Kidney (tissue), 14 donors: ENCODE data around the gene ADAM21. TPM values are rescaled to one million over a fixed set of nuclear protein-coding genes. Genes with fewer than 3 reads are reported as not detected.
A peak's percentile ranks its signal among the peaks of the same experiment; 100 is the strongest.
"Not testable (repeated sequence)": the region's sequence is repeated elsewhere in the genome, so short reads cannot be mapped to it uniquely, and the experiment has no call there.

ENCODE experiments used
- DNase-seq, 5 donors: peaks; one replicate each; pipeline ENCODE4 v3.0.0-alpha.2; 2013 to 2020
- FAIRE-seq: peaks from 2 replicates; lab custom pipeline; 2012; peaks lifted over from hg19 to GRCh38; lab: Jason Lieb, UNC
- H3K27ac ChIP-seq, 2 donors: one replicate each; pipeline ENCODE4 v1.7.0; 2013; ENCODE audit warnings: low read depth in 2 of 2, low read length in 2 of 2, inconsistent platforms in 1 of 2
- H3K27me3 ChIP-seq: one replicate; pipeline ENCODE4 v1.7.1; 2013; ENCODE audit warnings: low read length, inconsistent platforms; ENCODE audit not compliant: control insufficient read depth, insufficient read depth
- H3K36me3 ChIP-seq, 3 donors: one replicate each; pipeline versions ENCODE4 v1.7.0 to v1.7.1; 2013; ENCODE audit warnings: low read length in 3 of 3, control low read depth in 1 of 3, inconsistent platforms in 1 of 3; ENCODE audit not compliant: insufficient read depth in 3 of 3, control insufficient read depth in 2 of 3
- H3K4me1 ChIP-seq, 3 donors: one replicate each; pipeline versions ENCODE4 v1.7.0 to v1.7.1; 2013; ENCODE audit warnings: low read length in 3 of 3, inconsistent platforms in 1 of 3, low read depth in 1 of 3; ENCODE audit not compliant: control insufficient read depth in 2 of 3, insufficient read depth in 2 of 3
- H3K4me3 ChIP-seq, 3 donors: one replicate each; pipeline versions ENCODE4 v1.7.0 to v1.8.1; 2013; ENCODE audit warnings: low read length in 3 of 3, control low read depth in 1 of 3, inconsistent platforms in 1 of 3
- H3K9ac ChIP-seq, 3 donors: one replicate each; pipeline versions ENCODE4 v1.7.0 to v1.7.1; 2013; ENCODE audit warnings: low read length in 3 of 3, control low read depth in 1 of 3, inconsistent platforms in 1 of 3
- H3K9me3 ChIP-seq, 3 donors: one replicate each; pipeline versions ENCODE4 v1.7.0 to v1.7.1; 2013; ENCODE audit warnings: low read length in 3 of 3, control low read depth in 1 of 3, inconsistent platforms in 1 of 3; ENCODE audit not compliant: control insufficient read depth in 2 of 3, insufficient read depth in 1 of 3
- intact Hi-C: fragments of 100-400 bp; cut with DNase I; formaldehyde crosslinking; loops from one replicate; pipeline ENCODE4 v1.11.1; 2022
- polyA plus RNA-seq: library from polyadenylated mRNA; stranded (reverse); fragments of 350-450 nt; fragmentation: Illumina TruSeq; extraction: RNeasy Lipid Tissue Mini Kit (QIAGEN cat#74804); gene quantifications from one replicate; pipeline ENCODE4 v1.2.3, GENCODE V29; 2014; ENCODE audit warnings: low read depth, low replicate concordance; ENCODE audit not compliant: insufficient read depth
- total RNA-seq: library from RNA; stranded (reverse); fragmentation: NEBNext Ultra II Directional; extraction: Animal tissue kit (Norgen Biotek cat#: 25700); gene quantifications from one replicate; pipeline ENCODE4 v1.2.1, GENCODE V29; 2021
- TF ChIP-seq, protein P1 (sequence below): IDR thresholded peaks from 3 replicates; pipeline ENCODE4 v1.5.1; 2012; ENCODE audit warnings: mild to moderate bottlenecking, moderate library complexity, borderline replicate concordance; ENCODE audit not compliant: insufficient read depth; ENCODE audit errors: extremely low read depth
- donor health status: control.
- donor health status: control.
- donor health status: control.
- donor health status: control.
- donor health status: control.
- donor health status: DM: yes; HTN: yes; CAD: no.
- donor health status: Normal renal cell carcinoma (clear cell type).

Gene ADAM21
- total and polyA plus RNA-seq, 2 donors from 2014 or later: 0.13 to 0.28 TPM

- Histone ChIP-seq H3K9ac (peak overlapping the region in 2 of 3 donors; percentile 46 to 95), H3K27ac (no peak overlapping the region)
- no peak for FAIRE-seq
Observed at GRCh38 chr14:70415788-70416187, 36.2 kb upstream of the ADAM21 start.

DNA sequence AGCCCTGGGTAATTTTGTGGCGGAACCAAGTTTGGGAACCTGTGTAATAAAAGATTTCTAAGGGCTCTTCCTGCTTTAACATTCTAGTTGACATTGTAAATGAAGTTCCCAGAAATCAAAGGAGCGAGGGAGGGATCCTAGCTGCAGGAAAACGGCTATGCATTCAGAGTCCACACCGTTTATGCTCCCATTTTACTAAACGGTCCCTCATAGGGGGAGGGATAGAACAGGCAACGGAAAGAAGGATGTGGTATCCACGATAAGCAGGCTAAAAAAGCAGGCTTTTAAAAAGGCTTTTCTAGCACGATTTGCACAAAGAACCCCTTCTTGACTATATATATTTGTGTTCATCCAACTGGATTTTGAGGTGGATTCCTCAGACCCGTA, 35.6 kb upstream of the ADAM21 start:
- intact Hi-C loops: no loop called here
- FAIRE-seq (no peak), DNase-seq (peak in 1 of 5 donors; percentile 39)
- H3K27me3 ChIP-seq: no peaks in the 10 kb centered on the region
- H3K4me1 ChIP-seq: peaks cover 0 to 17% (median 2%) of the 10 kb centered on the region in 3 donors
- peak overlapping the region; percentile 94 to 100 (median 94) for H3K4me3 ChIP-seq
- TF ChIP-seq, protein P1, sequence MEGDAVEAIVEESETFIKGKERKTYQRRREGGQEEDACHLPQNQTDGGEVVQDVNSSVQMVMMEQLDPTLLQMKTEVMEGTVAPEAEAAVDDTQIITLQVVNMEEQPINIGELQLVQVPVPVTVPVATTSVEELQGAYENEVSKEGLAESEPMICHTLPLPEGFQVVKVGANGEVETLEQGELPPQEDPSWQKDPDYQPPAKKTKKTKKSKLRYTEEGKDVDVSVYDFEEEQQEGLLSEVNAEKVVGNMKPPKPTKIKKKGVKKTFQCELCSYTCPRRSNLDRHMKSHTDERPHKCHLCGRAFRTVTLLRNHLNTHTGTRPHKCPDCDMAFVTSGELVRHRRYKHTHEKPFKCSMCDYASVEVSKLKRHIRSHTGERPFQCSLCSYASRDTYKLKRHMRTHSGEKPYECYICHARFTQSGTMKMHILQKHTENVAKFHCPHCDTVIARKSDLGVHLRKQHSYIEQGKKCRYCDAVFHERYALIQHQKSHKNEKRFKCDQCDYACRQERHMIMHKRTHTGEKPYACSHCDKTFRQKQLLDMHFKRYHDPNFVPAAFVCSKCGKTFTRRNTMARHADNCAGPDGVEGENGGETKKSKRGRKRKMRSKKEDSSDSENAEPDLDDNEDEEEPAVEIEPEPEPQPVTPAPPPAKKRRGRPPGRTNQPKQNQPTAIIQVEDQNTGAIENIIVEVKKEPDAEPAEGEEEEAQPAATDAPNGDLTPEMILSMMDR: no peak
- peak overlapping the region; percentile 89 to 98 (median 95) for H3K9ac ChIP-seq
- peak overlapping the region; percentile 84 to 87 for H3K27ac ChIP-seq
- H3K36me3 ChIP-seq: no peaks in the 10 kb centered on the region
- H3K9me3 ChIP-seq: no peaks in the 10 kb centered on the region

More at GRCh38 chr14:70415788-70416187, 36.2 kb upstream of the ADAM21 start:
- TF ChIP-seq, protein P1: no peak
- intact Hi-C loops: no loop called here
- DNase-seq: no peak
- peaks cover 0 to 17% (median 2%) of the 10 kb centered on the region in 3 donors for H3K4me1 ChIP-seq
- H3K4me3 ChIP-seq: peak overlapping the region; percentile 62 to 94 (median 94)
- no peaks in the 10 kb centered on the region for H3K36me3 ChIP-seq
- H3K9me3 ChIP-seq: no peaks in the 10 kb centered on the region
- H3K27me3 ChIP-seq: no peaks in the 10 kb centered on the region

DNA sequence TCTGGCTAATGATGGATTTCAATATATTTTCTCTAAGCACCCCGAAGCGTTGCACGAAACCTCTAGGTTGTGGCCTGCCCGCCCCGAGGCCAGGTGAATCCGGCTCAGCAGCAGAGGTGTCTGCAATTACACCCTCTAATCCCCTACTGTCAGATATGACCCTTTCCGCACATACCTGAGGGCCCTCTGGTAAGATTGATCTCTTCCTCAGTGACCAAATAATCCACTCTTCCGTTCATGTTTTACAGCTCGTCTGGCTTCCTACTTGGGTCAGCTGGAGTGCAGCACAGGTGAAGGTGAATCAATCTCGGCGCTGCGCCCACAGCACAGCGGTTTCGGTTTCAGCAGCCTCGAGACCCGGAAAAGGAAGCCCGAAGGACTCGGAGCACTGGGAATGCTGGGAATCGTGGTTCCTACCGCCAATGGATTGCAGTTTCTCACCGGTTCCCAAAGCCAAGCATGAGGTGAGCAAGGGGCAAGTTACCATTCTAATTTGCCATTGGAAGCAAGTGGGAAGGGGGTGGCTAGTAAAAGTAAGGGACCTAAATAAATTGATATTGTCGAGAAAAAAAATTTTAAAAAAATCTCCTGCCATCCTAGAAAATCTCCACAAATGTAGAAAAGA, 35.1 kb upstream of the ADAM21 start, which contains the start of gene SYNJ2BP:
TSS of gene SYNJ2BP (minus strand) at position 366 of the 625 bp plus-strand sequence. CDS start at position 239, 127 bp downstream.
- TF ChIP-seq, protein P1: no peak
- intact Hi-C loops: no loop called here
- no peaks in the 10 kb centered on the region for H3K9me3 ChIP-seq
- peak within 1 kb of the TSS; percentile 84 to 87 for H3K27ac ChIP-seq
- H3K36me3 ChIP-seq: no peaks in the 10 kb centered on the region
- FAIRE-seq (no peak), DNase-seq (peak; percentile 72 to 91 (median 84))
- H3K9ac ChIP-seq: peak within 1 kb of the TSS; percentile 89 to 98 (median 95)
- H3K27me3 ChIP-seq: no peaks in the 10 kb centered on the region
- H3K4me1 ChIP-seq: peaks cover 0 to 17% (median 2%) of the 10 kb centered on the region in 3 donors
- peak within 1 kb of the TSS; percentile 94 to 100 (median 94) for H3K4me3 ChIP-seq

GRCh38 chr14:70419270-70419931, 32.6 kb upstream of the ADAM21 start:
- H3K4me3 ChIP-seq, H3K4me1 ChIP-seq, H3K9ac ChIP-seq, H3K27ac ChIP-seq, DNase-seq, H3K9me3 ChIP-seq, FAIRE-seq, H3K36me3 ChIP-seq, H3K27me3 ChIP-seq, intact Hi-C loops: not testable (repeated sequence)
